Endodermal cell (in vitro differentiated cells): ENCODE data around the gene ANKRD39. TPM values are rescaled to one million over a fixed set of nuclear protein-coding genes. Genes with fewer than 3 reads are reported as not detected.

ENCODE experiments used
- DNase-seq: peaks from one replicate; pipeline ENCODE4 v3.0.0-alpha.2; 2017
- H3K27ac ChIP-seq: 2 replicates; pipeline ENCODE4 v1.5.1; 2013; ENCODE audit warnings: mild to moderate bottlenecking, low read depth, low read length, moderate library complexity
- H3K27me3 ChIP-seq: 2 replicates; pipeline ENCODE4 v1.6.1; 2013; ENCODE audit warnings: mild to moderate bottlenecking, low read length, moderate library complexity; ENCODE audit not compliant: insufficient read depth, control insufficient read depth, poor library complexity, severe bottlenecking
- H3K36me3 ChIP-seq: 2 replicates; pipeline ENCODE4 v1.7.0; 2013; ENCODE audit warnings: mild to moderate bottlenecking, low read length, moderate library complexity; ENCODE audit not compliant: control insufficient read depth, insufficient read depth
- H3K4me1 ChIP-seq: one replicate; pipeline ENCODE4 v1.7.0; 2013; ENCODE audit warnings: low read length; ENCODE audit not compliant: control insufficient read depth, insufficient read depth
- H3K4me3 ChIP-seq: 2 replicates; pipeline ENCODE4 v1.5.1; 2013; ENCODE audit warnings: mild to moderate bottlenecking, low read length, moderate library complexity
- H3K9ac ChIP-seq: 2 replicates; pipeline ENCODE4 v1.6.1; 2013; ENCODE audit warnings: mild to moderate bottlenecking, low read length, moderate library complexity; ENCODE audit not compliant: poor library complexity, severe bottlenecking; ENCODE audit errors: extremely low read depth
- H3K9me3 ChIP-seq: 2 replicates; pipeline ENCODE4 v1.6.1; 2013; ENCODE audit warnings: mild to moderate bottlenecking, low read length, moderate library complexity; ENCODE audit not compliant: control insufficient read depth
- H3K27ac Mint-ChIP-seq: 2 replicates; pipeline ENCODE4 v1.8.0; 2020; ENCODE audit warnings: mixed read lengths
- H3K27me3 Mint-ChIP-seq: 2 replicates; pipeline ENCODE4 v1.8.0; 2021; ENCODE audit warnings: mild to moderate bottlenecking, mixed read lengths; ENCODE audit not compliant: insufficient read depth
- H3K36me3 Mint-ChIP-seq: 2 replicates; pipeline ENCODE4 v1.8.0; 2020; ENCODE audit warnings: low read depth, mixed read lengths
- H3K4me1 Mint-ChIP-seq: 2 replicates; pipeline ENCODE4 v1.8.0; 2020; ENCODE audit warnings: mixed read lengths
- H3K4me3 Mint-ChIP-seq: 2 replicates; pipeline ENCODE4 v1.8.0; 2020; ENCODE audit warnings: mild to moderate bottlenecking, moderate library complexity, mixed read lengths
- H3K9me3 Mint-ChIP-seq: 2 replicates; pipeline ENCODE4 v1.8.0; 2020; ENCODE audit warnings: mild to moderate bottlenecking, mixed read lengths
- CTCF ChIP-seq: fragments of 200-600 bp; sonication (generic); conservative IDR thresholded peaks from 2 replicates; pipeline ENCODE4 v1.5.0; 2021; ENCODE audit warnings: antibody characterized with exemption, mild to moderate bottlenecking
- WGBS, 2 experiments: methylation state at CpG; one replicate each; pipeline versions ENCODE4 v1.1.5 to v1.1.7; 2013; ENCODE audit warnings: missing lambda C conversion rate in 2 of 2, mixed read lengths in 1 of 2; ENCODE audit not compliant: insufficient coverage in 1 of 2, insufficient read length in 1 of 2; 5-methylcytosine and 5-hydroxymethylcytosine counted together
- total RNA-seq, 2 donors: library from RNA; stranded (reverse); fragmentation: NEBNext Ultra II Directional in 1 of 2; extraction: Animal tissue kit (Norgen Biotek cat#: 25700) in 1 of 2; gene quantifications; 2 replicates in 1 of 2; 3 replicates in 1 of 2; pipeline ENCODE4 v1.2.1, GENCODE V29; 2021

The ANKRD39 gene
- total RNA-seq, 2 donors from 2014 or later = 14.6 to 16.7 TPM

GRCh38 chr2:96839293-96839874 lies 18.4 kb downstream of the ANKRD39 start:
- peaks cover 19% of the 10 kb centered on the region for H3K36me3 Mint-ChIP-seq
- DNase-seq = peak; percentile 71
- no peak overlapping the region for H3K9ac ChIP-seq

GRCh38 chr2:96838345-96839292 lies 19.2 kb downstream of the ANKRD39 start:
- Mint-ChIP-seq H3K27ac (no peak overlapping the region), H3K36me3 (peaks cover 22% of the 10 kb centered on the region), H3K4me3 (no peak overlapping the region), H3K27me3 (no peaks in the 10 kb centered on the region), H3K9me3 (no peaks in the 10 kb centered on the region), H3K4me1 (peaks cover 2% of the 10 kb centered on the region)
- WGBS, 2 experiments = 94 to 95% methylated on average over 16 to 23 of the region's 23 CpGs
- Histone ChIP-seq H3K36me3 (peaks cover 19% of the 10 kb centered on the region), H3K4me3 (no peak overlapping the region), H3K9ac (no peak overlapping the region), H3K4me1 (no peaks in the 10 kb centered on the region), H3K9me3 (no peaks in the 10 kb centered on the region), H3K27me3 (no peaks in the 10 kb centered on the region), H3K27ac (no peak overlapping the region)
- TF ChIP-seq CTCF = no peak
- no peak for DNase-seq

More at GRCh38 chr2:96839293-96839874, 18.4 kb downstream of the ANKRD39 start:
- H3K27ac ChIP-seq = no peak overlapping the region
- WGBS, 2 experiments = 94 to 95% methylated on average over 30 to 42 of the region's 42 CpGs
- H3K36me3 ChIP-seq = peaks cover 13% of the 10 kb centered on the region
- H3K9me3 ChIP-seq = no peaks in the 10 kb centered on the region
- no peak overlapping the region for H3K4me3 ChIP-seq
- Mint-ChIP-seq H3K9me3 (no peaks in the 10 kb centered on the region), H3K27ac (no peak overlapping the region), H3K4me3 (no peak overlapping the region), H3K27me3 (no peaks in the 10 kb centered on the region), H3K4me1 (peaks cover 2% of the 10 kb centered on the region)
- TF ChIP-seq CTCF = no peak
- H3K4me1 ChIP-seq = no peaks in the 10 kb centered on the region
- no peaks in the 10 kb centered on the region for H3K27me3 ChIP-seq

DNA sequence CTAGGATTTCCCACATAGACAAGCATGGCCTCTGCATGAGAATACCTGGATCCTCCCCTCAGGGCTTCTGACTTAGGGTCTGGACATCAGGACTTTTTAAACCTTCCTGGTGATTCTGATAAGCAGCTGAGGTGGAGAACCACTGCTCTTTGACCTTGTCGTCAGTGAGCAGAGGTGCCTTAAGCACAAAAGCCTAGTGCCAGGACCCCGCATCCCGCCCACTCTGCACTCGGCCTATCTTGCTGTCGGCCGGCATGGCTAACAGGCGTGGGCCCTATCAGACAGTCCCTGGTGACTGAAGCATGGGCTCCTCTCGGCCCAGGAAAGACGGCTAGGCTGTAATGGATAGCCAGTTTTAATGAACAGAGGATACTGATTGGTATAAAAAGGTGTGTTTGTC lies 20.2 kb downstream of the ANKRD39 start:
- H3K27ac ChIP-seq = no peak overlapping the region
- H3K4me3 ChIP-seq = no peak overlapping the region
- TF ChIP-seq CTCF = no peak
- no peak overlapping the region for H3K9ac ChIP-seq
- H3K9me3 Mint-ChIP-seq = no peaks in the 10 kb centered on the region
- WGBS, 2 experiments = 92 to 93% methylated on average over 8 to 9 of the region's 9 CpGs
- no peak overlapping the region for H3K4me3 Mint-ChIP-seq
- no peak overlapping the region for H3K27ac Mint-ChIP-seq
- peaks cover 8% of the 10 kb centered on the region for H3K4me1 Mint-ChIP-seq
- H3K27me3 Mint-ChIP-seq = no peaks in the 10 kb centered on the region
- peaks cover 31% of the 10 kb centered on the region for H3K36me3 Mint-ChIP-seq
- peaks cover 29% of the 10 kb centered on the region for H3K36me3 ChIP-seq
- DNase-seq = no peak
- H3K27me3 ChIP-seq = no peaks in the 10 kb centered on the region
- no peaks in the 10 kb centered on the region for H3K9me3 ChIP-seq
- H3K4me1 ChIP-seq = peaks cover 7% of the 10 kb centered on the region
